PC-9 (cell line): ENCODE results near the gene FTO. TPM values are rescaled to one million over a fixed set of nuclear protein-coding genes. Genes with fewer than 3 reads are reported as not detected.

Experiments used
- BruUV-seq: library from RNA; stranded (reverse); fragments of 400-500 nt; replicated peaks from 2 replicates; lab custom pipeline; 2021; lab: Mats Ljungman, UMichigan
- CTCF ChIA-PET: fragments of 300-600 bp; sonication (Branson Sonifier 250); formaldehyde crosslinking; loops from one replicate; lab custom pipeline; 2022; ENCODE audit warnings: antibody characterized with exemption; lab: Charles Lee
- POLR2A ChIA-PET: fragments of 300-600 bp; sonication (Branson Sonifier 250); formaldehyde crosslinking; loops from one replicate; lab custom pipeline; 2022; ENCODE audit warnings: antibody characterized with exemption; ENCODE audit not compliant: unreplicated experiment; lab: Charles Lee
- DNase-seq, 2 experiments: peaks; one replicate each; pipeline versions ENCODE4 v3.0.0 to v3.0.0-alpha.2; 2015 to 2022; ENCODE audit warnings: mixed read lengths in 1 of 2
- H2AFZ ChIP-seq: fragments of 200-600 bp; sonication (generic); 2 replicates; pipeline ENCODE4 v1.8.1; 2017; ENCODE audit warnings: antibody characterized with exemption
- H3F3A ChIP-seq: fragments of 200-600 bp; sonication (generic); 2 replicates; pipeline ENCODE4 v1.8.1; 2017; ENCODE audit warnings: antibody characterized with exemption, mild to moderate bottlenecking, low read depth; ENCODE audit not compliant: insufficient read depth
- H3K27ac ChIP-seq: fragments of 200-600 bp; sonication (generic); 2 replicates; pipeline ENCODE4 v1.6.1; 2016; ENCODE audit warnings: mixed run types
- H3K27me3 ChIP-seq: fragments of 200-600 bp; sonication (generic); 2 replicates; pipeline ENCODE4 v1.6.1; 2016; ENCODE audit warnings: low read depth, mixed run types; ENCODE audit not compliant: insufficient read depth
- H3K36me3 ChIP-seq: fragments of 200-600 bp; sonication (generic); 2 replicates; pipeline ENCODE4 v1.6.1; 2016; ENCODE audit warnings: low read depth, mixed run types
- H3K4me1 ChIP-seq: fragments of 200-600 bp; sonication (generic); replicated peaks from 2 replicates; pipeline ENCODE4 v1.6.1; 2016; ENCODE audit warnings: mixed run types; ENCODE audit not compliant: insufficient read depth
- H3K4me2 ChIP-seq: fragments of 200-600 bp; sonication (generic); 2 replicates; pipeline ENCODE4 v1.6.1; 2017; ENCODE audit warnings: mixed run types
- H3K4me3 ChIP-seq: fragments of 200-600 bp; sonication (generic); 2 replicates; pipeline ENCODE4 v1.6.1; 2016; ENCODE audit warnings: mixed run types
- H3K79me2 ChIP-seq: fragments of 200-600 bp; sonication (generic); 2 replicates; pipeline ENCODE4 v1.6.1; 2017; ENCODE audit warnings: low read depth, mixed run types
- H3K9me2 ChIP-seq: fragments of 200-600 bp; sonication (generic); 2 replicates; pipeline ENCODE4 v1.8.1; 2017; ENCODE audit warnings: mild to moderate bottlenecking; ENCODE audit not compliant: insufficient read depth
- H3K9me3 ChIP-seq: fragments of 200-600 bp; sonication (generic); 2 replicates; pipeline ENCODE4 v1.8.1; 2016; ENCODE audit warnings: low read depth; ENCODE audit not compliant: insufficient read depth
- H4K20me1 ChIP-seq: fragments of 200-600 bp; sonication (generic); 2 replicates; pipeline ENCODE4 v1.8.1; 2017; ENCODE audit not compliant: insufficient read depth
- CTCF ChIP-seq: fragments of 200-600 bp; sonication (generic); conservative IDR thresholded peaks from 2 replicates; pipeline ENCODE4 v1.6.1; 2017; ENCODE audit warnings: mixed run types, antibody characterized with exemption, mild to moderate bottlenecking, moderate library complexity
- EZH2 ChIP-seq: fragments of 200-600 bp; sonication (generic); IDR thresholded peaks from 2 replicates; pipeline ENCODE4 v1.8.0; 2017; ENCODE audit warnings: antibody characterized with exemption, low read depth
- intact Hi-C: fragments of 100-400 bp; cut with micrococcal nuclease; formaldehyde crosslinking; loops from one replicate; pipeline ENCODE4 v1.10.0; 2022; ENCODE audit not compliant: unreplicated experiment
- total RNA-seq: library from RNA; stranded (reverse); gene quantifications from 2 replicates; pipeline ENCODE4 v1.2.3, GENCODE V29; 2021

Gene FTO
- total RNA-seq, 1 experiment from 2014 or later: 58.1 TPM

- CTCF ChIA-PET: no interaction called here
- H3K4me1 ChIP-seq: peaks cover 21% of the 10 kb centered on the region
- no peaks in the 10 kb centered on the region for H4K20me1 ChIP-seq
- no peaks in the 10 kb centered on the region for H3K36me3 ChIP-seq
- peaks cover 63% of the 10 kb centered on the region for H3K79me2 ChIP-seq
- no peak overlapping the region for H3K4me3 ChIP-seq
- no peaks in the 10 kb centered on the region for H3K9me2 ChIP-seq
- H3K9me3 ChIP-seq: no peaks in the 10 kb centered on the region
- TF ChIP-seq EZH2 (no peak), CTCF (no peak)
- DNase-seq: peak; percentile 52 to 95
- peaks cover 16% of the 10 kb centered on the region; the same call in 1 of the 2 replicates for H3F3A ChIP-seq
- H2AFZ ChIP-seq: no peak overlapping the region
- intact Hi-C loops: loop anchor here (1.0 kb wide), 1 partner anchor 9 kb away; no protein-coding TSS in a partner anchor
- no TSS peak for BruUV-seq
- POLR2A ChIA-PET: no interaction called here
- H3K27ac ChIP-seq: peak overlapping the region; percentile 72
- no peaks in the 10 kb centered on the region for H3K27me3 ChIP-seq
- H3K4me2 ChIP-seq: peak overlapping the region; percentile 43
Observed at GRCh38 chr16:53732296-53732929, 28.5 kb downstream of the FTO start.

- CTCF ChIA-PET: no interaction called here
- Histone ChIP-seq H3K4me3 (no peak overlapping the region), H3K27me3 (no peaks in the 10 kb centered on the region), H4K20me1 (no peaks in the 10 kb centered on the region), H3K9me3 (no peaks in the 10 kb centered on the region), H3K4me1 (peaks cover 21% of the 10 kb centered on the region), H3K4me2 (no peak overlapping the region), H3K27ac (no peak overlapping the region), H3F3A (peaks cover 16% of the 10 kb centered on the region; the same call in 1 of the 2 replicates), H2AFZ (no peak overlapping the region), H3K9me2 (no peaks in the 10 kb centered on the region), H3K79me2 (peaks cover 50% of the 10 kb centered on the region), H3K36me3 (no peaks in the 10 kb centered on the region)
- BruUV-seq: no TSS peak
- no peak for TF ChIP-seq EZH2
- TF ChIP-seq CTCF: no peak
- intact Hi-C loops: no loop called here
- POLR2A ChIA-PET: no interaction called here
- DNase-seq: no peak
Observed at GRCh38 chr16:53734908-53735307, 31.0 kb downstream of the FTO start.

- H3K9me2 ChIP-seq: no peaks in the 10 kb centered on the region
- H3K27me3 ChIP-seq: no peaks in the 10 kb centered on the region
- H3K9me3 ChIP-seq: no peaks in the 10 kb centered on the region
- peaks cover 41% of the 10 kb centered on the region for H3K79me2 ChIP-seq
- no TSS peak for BruUV-seq
- ChIA-PET POLR2A (no interaction called here), CTCF (no interaction called here)
- H3F3A ChIP-seq: peaks cover 16% of the 10 kb centered on the region; the same call in 1 of the 2 replicates
- no peaks in the 10 kb centered on the region for H4K20me1 ChIP-seq
- intact Hi-C loops: no loop called here
- no peak for DNase-seq
- H3K4me3 ChIP-seq: no peak overlapping the region
- no peak overlapping the region for H3K4me2 ChIP-seq
- no peak for TF ChIP-seq EZH2
- no peak for TF ChIP-seq CTCF
- no peak overlapping the region for H3K27ac ChIP-seq
- no peak overlapping the region for H2AFZ ChIP-seq
- H3K36me3 ChIP-seq: no peaks in the 10 kb centered on the region
- peaks cover 24% of the 10 kb centered on the region for H3K4me1 ChIP-seq
Observed at GRCh38 chr16:53736297-53736696, 32.3 kb downstream of the FTO start.
